Fibroblast of lung (primary cell): ENCODE results near the gene LTF. TPM values are rescaled to one million over a fixed set of nuclear protein-coding genes. Genes with fewer than 3 reads are reported as not detected.

Experiments
- DNase-seq, 2 donors: peaks; one replicate each; pipeline versions ENCODE4 v3.0.0 to v3.0.0-alpha.2; 2010; ENCODE audit warnings: low read depth in 2 of 2
- H2AFZ ChIP-seq: 2 replicates; pipeline ENCODE4 v1.5.1; 2012; ENCODE audit warnings: low read length, control low read depth, inconsistent platforms
- H3K27ac ChIP-seq: 2 replicates; pipeline ENCODE4 v1.5.1; 2011; ENCODE audit warnings: low read length, control low read depth; ENCODE audit not compliant: insufficient read depth
- H3K27me3 ChIP-seq: 2 replicates; pipeline ENCODE4 v1.5.1; 2011; ENCODE audit warnings: mild to moderate bottlenecking, low read length; ENCODE audit not compliant: control insufficient read depth, insufficient read depth
- H3K36me3 ChIP-seq: 2 replicates; pipeline ENCODE4 v1.5.1; 2011; ENCODE audit warnings: low read length; ENCODE audit not compliant: control insufficient read depth, insufficient read depth
- H3K4me1 ChIP-seq: 2 replicates; pipeline ENCODE4 v1.5.1; 2011; ENCODE audit warnings: low read length; ENCODE audit not compliant: control insufficient read depth, insufficient read depth; ENCODE audit errors: extremely low read depth
- H3K4me2 ChIP-seq: 2 replicates; pipeline ENCODE4 v1.5.1; 2011; ENCODE audit warnings: low read length, control low read depth; ENCODE audit not compliant: insufficient read depth; ENCODE audit errors: extremely low read depth
- H3K4me3 ChIP-seq, 4 experiments: fragments of 200-600 bp in 1 of 4; sonication (generic) in 1 of 4; replicated peaks in 1 of 4; 2 replicates each; pipeline ENCODE4 v1.5.1; 2011 to 2016; ENCODE audit warnings: low read length in 4 of 4, low read depth in 3 of 4, mild to moderate bottlenecking in 3 of 4, control low read depth in 2 of 4, inconsistent platforms in 1 of 4, mixed read lengths in 1 of 4; ENCODE audit not compliant: insufficient read depth in 1 of 4; ENCODE audit errors: control extremely low read depth in 1 of 4
- H3K79me2 ChIP-seq: 2 replicates; pipeline ENCODE4 v1.5.1; 2012; ENCODE audit warnings: mild to moderate bottlenecking, low read length, inconsistent platforms; ENCODE audit not compliant: control insufficient read depth, insufficient read depth
- H3K9ac ChIP-seq: 2 replicates; pipeline ENCODE4 v1.5.1; 2011; ENCODE audit warnings: mild to moderate bottlenecking, low read length, control low read depth; ENCODE audit not compliant: insufficient read depth
- H3K9me3 ChIP-seq: 2 replicates; pipeline ENCODE4 v1.5.1; 2012; ENCODE audit warnings: low read depth, low read length; ENCODE audit not compliant: control insufficient read depth, insufficient read depth
- H4K20me1 ChIP-seq: 2 replicates; pipeline ENCODE4 v1.5.1; 2011; ENCODE audit warnings: low read length; ENCODE audit not compliant: control insufficient read depth, insufficient read depth; ENCODE audit errors: extremely low read depth
- CTCF ChIP-seq, 2 donors: IDR thresholded peaks in 1 of 2; conservative IDR thresholded peaks in 1 of 2; 1 replicate in 1 of 2; 2 replicates in 1 of 2; pipeline ENCODE4 v1.5.1; 2011 to 2012; ENCODE audit warnings: low read length in 2 of 2, control low read depth in 1 of 2, inconsistent platforms in 1 of 2, low read depth in 1 of 2, mild to moderate bottlenecking in 1 of 2
- EZH2 ChIP-seq: IDR thresholded peaks from 2 replicates; pipeline ENCODE4 v1.5.1; 2012; ENCODE audit warnings: low read length, control low read depth, mild to moderate bottlenecking; ENCODE audit errors: missing control alignments
- polyA plus RNA-seq, 2 donors: library from polyadenylated mRNA; depleted of rRNA in 1 of 2; stranded (reverse) in 1 of 2; unstranded in 1 of 2; fragments of >200 nt; gene quantifications; 2 replicates each; pipeline ENCODE4 v1.2.1, GENCODE V29; 2011 to 2012; ENCODE audit warnings: missing spikeins in 1 of 2
- total RNA-seq: library from RNA; depleted of rRNA; stranded (reverse); fragments of >200 nt; gene quantifications from 2 replicates; pipeline ENCODE4 v1.2.1, GENCODE V29; 2014

The LTF gene
- total and polyA plus RNA-seq, 2 donors (not counting 1 experiment from before 2014, with no cell fraction given), result not detected

GRCh38 chr3:46500656-46501635 lies 36.2 kb upstream of the LTF start:
- H3K4me2 ChIP-seq, result no peak overlapping the region
- DNase-seq, result peak; percentile 39 to 94
- H3K27me3 ChIP-seq, result no peaks in the 10 kb centered on the region
- H4K20me1 ChIP-seq, result no peaks in the 10 kb centered on the region
- no peak overlapping the region for H2AFZ ChIP-seq
- H3K27ac ChIP-seq, result no peak overlapping the region
- no peaks in the 10 kb centered on the region for H3K9me3 ChIP-seq
- TF ChIP-seq CTCF (conservative IDR thresholded peaks at IDR 0.05 in 1 of 2, IDR thresholded peaks at IDR 0.05 in 1 of 2; ENCODE audit: low read depth in 1 of 2, low read length in 2 of 2) (no peak), EZH2 (no peak)
- H3K36me3 ChIP-seq, result no peaks in the 10 kb centered on the region
- H3K4me1 ChIP-seq, result peaks cover 2% of the 10 kb centered on the region
- no peaks in the 10 kb centered on the region for H3K79me2 ChIP-seq
- H3K9ac ChIP-seq, result no peak overlapping the region
- H3K4me3 ChIP-seq, result no peak overlapping the region

GRCh38 chr3:46498916-46499519 lies 34.3 kb upstream of the LTF start:
- Histone ChIP-seq H3K9ac (no peak overlapping the region), H3K27me3 (no peaks in the 10 kb centered on the region), H2AFZ (no peak overlapping the region), H3K79me2 (no peaks in the 10 kb centered on the region), H3K4me2 (no peak overlapping the region), H4K20me1 (no peaks in the 10 kb centered on the region), H3K36me3 (no peaks in the 10 kb centered on the region), H3K4me3 (no peak overlapping the region), H3K27ac (no peak overlapping the region), H3K9me3 (no peaks in the 10 kb centered on the region), H3K4me1 (peaks cover 6% of the 10 kb centered on the region)
- TF ChIP-seq EZH2 (no peak), CTCF (conservative IDR thresholded peaks at IDR 0.05 in 1 of 2, IDR thresholded peaks at IDR 0.05 in 1 of 2; ENCODE audit: low read depth in 1 of 2, low read length in 2 of 2) (no peak)
- no peak for DNase-seq

GRCh38 chr3:46497556-46498265 lies 33.0 kb upstream of the LTF start, which contains the start of gene RTP3:
Gene RTP3, plus strand, starts transcription at chr3:46497976. Its CDS starts 87 bp downstream, at chr3:46498063.
- Histone ChIP-seq H3K4me3 (no peak within 1 kb of the TSS), H3K79me2 (no peaks in the 10 kb centered on the region), H3K9ac (no peak within 1 kb of the TSS), H3K27me3 (no peaks in the 10 kb centered on the region), H3K9me3 (no peaks in the 10 kb centered on the region), H3K4me1 (peaks cover 6% of the 10 kb centered on the region), H4K20me1 (no peaks in the 10 kb centered on the region), H3K27ac (no peak within 1 kb of the TSS), H3K4me2 (no peak within 1 kb of the TSS), H3K36me3 (no peaks in the 10 kb centered on the region), H2AFZ (no peak within 1 kb of the TSS)
- no peak for TF ChIP-seq EZH2
- no peak for TF ChIP-seq CTCF (conservative IDR thresholded peaks at IDR 0.05 in 1 of 2, IDR thresholded peaks at IDR 0.05 in 1 of 2; ENCODE audit: low read depth in 1 of 2, low read length in 2 of 2)
- no peak for DNase-seq
